Activated CD8-positive, alpha-beta memory T cell treated with anti-CD3 and anti-CD28 coated beads for 48 hours (primary cell): ENCODE results near the gene ZNF853.
"Not testable (repeated sequence)": the region's sequence is repeated elsewhere in the genome, so short reads cannot be mapped to it uniquely, and the experiment has no call there.

ENCODE experiments used
- DNase-seq, 3 experiments: peaks; one replicate each; pipeline ENCODE4 v3.0.0-alpha.2; 2020; ENCODE audit warnings: low read depth in 2 of 3, low spot score in 2 of 3

ZNF853 gene

GRCh38 chr7:6606866-6607583, 8.4 kb upstream of the ZNF853 start:
- DNase-seq, result no peak

GRCh38 chr7:6607651-6608051, 7.8 kb upstream of the ZNF853 start:
- DNase-seq, result no peak

GRCh38 chr7:6608081-6608480, 7.3 kb upstream of the ZNF853 start:
- DNase-seq, result no peak

- DNase-seq, result no peak
Measured at GRCh38 chr7:6608794-6609193, 6.6 kb upstream of the ZNF853 start.

- no peak for DNase-seq
Measured at GRCh38 chr7:6612819-6613218, 2.6 kb upstream of the ZNF853 start.

- no peak for DNase-seq
Measured at GRCh38 chr7:6613706-6614105, 1.7 kb upstream of the ZNF853 start.

GRCh38 chr7:6615723-6616555, 529 bp downstream of the ZNF853 start:
- no peak for DNase-seq

- no peak for DNase-seq
Measured at GRCh38 chr7:6616854-6617643, 1.6 kb downstream of the ZNF853 start.

- DNase-seq, result no peak
Measured at GRCh38 chr7:6618621-6619020, 3.2 kb downstream of the ZNF853 start.

GRCh38 chr7:6619961-6620360, 4.6 kb downstream of the ZNF853 start:
- no peak for DNase-seq

- DNase-seq, result no peak
Measured at GRCh38 chr7:6621195-6622133, 6.1 kb downstream of the ZNF853 start.

- DNase-seq, result no peak
Measured at GRCh38 chr7:6622134-6622710, 6.8 kb downstream of the ZNF853 start.

- no peak for DNase-seq
Measured at GRCh38 chr7:6623589-6624245, 8.3 kb downstream of the ZNF853 start.

GRCh38 chr7:6624246-6624611, 8.8 kb downstream of the ZNF853 start:
- no peak for DNase-seq

GRCh38 chr7:6628045-6628444, 12.6 kb downstream of the ZNF853 start:
- no peak for DNase-seq

GRCh38 chr7:6630007-6630849, 14.8 kb downstream of the ZNF853 start:
- DNase-seq, result no peak

GRCh38 chr7:6631605-6632004, 16.2 kb downstream of the ZNF853 start:
- no peak for DNase-seq

GRCh38 chr7:6634021-6634420, 18.6 kb downstream of the ZNF853 start:
- DNase-seq, result no peak

GRCh38 chr7:6634971-6635370, 19.6 kb downstream of the ZNF853 start:
- DNase-seq, result not testable (repeated sequence)
